ENCODE data around the gene EIF2AK3.
"Not testable (repeated sequence)": the region's sequence is repeated elsewhere in the genome, so short reads cannot be mapped to it uniquely, and the experiment has no call there.

EIF2AK3 gene

GRCh38 chr2:88638743-88639142, 11.5 kb upstream of the EIF2AK3 start:
- no peak overlapping the region for H3K4me3 ChIP-seq
- H3K4me1 ChIP-seq, result peaks cover 33% of the 10 kb centered on the region
- H3K27me3 ChIP-seq, result no peaks in the 10 kb centered on the region
- H3K9me3 ChIP-seq, result peaks cover 21% of the 10 kb centered on the region; the same call in 1 of the 2 replicates
- no peak for TF ChIP-seq Cebpa-rat (IDR thresholded peaks at IDR 0.05)
- no peaks in the 10 kb centered on the region for H4K20me1 ChIP-seq
- H3K9ac ChIP-seq, result no peak overlapping the region
- H3K36me3 ChIP-seq, result no peaks in the 10 kb centered on the region
- H3K4me2 ChIP-seq, result peak overlapping the region; percentile 35; the same call in 1 of the 2 replicates
- no peak overlapping the region for H3K27ac ChIP-seq

DNA sequence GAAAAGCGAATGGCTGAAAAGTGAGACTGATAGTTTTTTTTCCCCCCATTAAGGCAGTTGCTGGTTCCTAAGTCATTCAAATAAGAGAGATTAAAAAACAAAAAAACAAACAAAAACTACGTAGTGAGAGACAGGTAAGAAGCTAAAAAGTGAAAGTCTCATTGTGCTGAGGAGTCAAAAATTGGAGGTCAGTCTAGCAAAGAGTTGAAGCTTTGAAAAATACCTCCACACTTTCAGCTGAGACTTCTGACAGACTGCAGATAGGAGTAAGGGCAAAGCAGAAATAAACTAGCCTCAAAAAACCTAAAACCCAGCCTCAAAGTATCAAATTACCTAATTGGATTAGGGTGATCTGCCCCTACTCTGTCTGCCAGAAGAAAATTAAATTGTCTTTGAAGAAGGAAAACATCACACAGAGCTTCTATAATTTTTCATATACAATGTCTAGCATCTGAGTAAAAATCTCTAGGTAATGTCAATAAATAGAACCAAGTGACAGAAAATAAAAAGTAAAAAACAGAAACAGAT, 10.9 kb upstream of the EIF2AK3 start:
- no peak overlapping the region for H3K4me3 ChIP-seq
- H3K27me3 ChIP-seq, result no peaks in the 10 kb centered on the region
- peaks cover 16% of the 10 kb centered on the region; the same call in 1 of the 2 replicates for H3K9me3 ChIP-seq
- H3K4me1 ChIP-seq, result peaks cover 33% of the 10 kb centered on the region
- H3K4me2 ChIP-seq, result no peak overlapping the region
- no peak overlapping the region for H3K9ac ChIP-seq
- no peaks in the 10 kb centered on the region for H4K20me1 ChIP-seq
- no peaks in the 10 kb centered on the region for H3K36me3 ChIP-seq
- H3K27ac ChIP-seq, result no peak overlapping the region
- TF ChIP-seq Cebpa-rat (IDR thresholded peaks at IDR 0.05), result no peak

DNA sequence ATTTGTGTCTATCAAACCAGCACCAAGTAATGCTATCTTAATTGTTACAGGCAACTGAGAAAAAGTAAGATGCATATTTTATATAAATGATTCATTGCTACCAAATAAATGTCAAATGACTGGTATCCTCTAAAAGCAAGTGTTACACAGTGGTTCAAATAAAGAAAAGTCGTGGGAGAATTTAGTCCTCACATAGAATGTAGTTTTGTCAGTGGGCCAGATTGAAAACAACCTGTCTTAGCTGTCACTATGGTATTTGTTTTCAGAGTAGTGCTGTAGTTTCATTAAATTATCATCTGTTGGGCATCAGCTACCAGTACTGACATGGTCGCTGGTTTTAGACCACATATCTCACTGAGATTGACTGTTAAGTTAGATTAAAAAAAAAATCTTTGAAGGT, 10.2 kb upstream of the EIF2AK3 start:
- TF ChIP-seq Cebpa-rat (IDR thresholded peaks at IDR 0.05), result no peak
- H3K9ac ChIP-seq, result no peak overlapping the region
- H3K36me3 ChIP-seq, result no peaks in the 10 kb centered on the region
- no peak overlapping the region for H3K27ac ChIP-seq
- no peaks in the 10 kb centered on the region for H4K20me1 ChIP-seq
- no peaks in the 10 kb centered on the region for H3K27me3 ChIP-seq
- peaks cover 33% of the 10 kb centered on the region for H3K4me1 ChIP-seq
- no peak overlapping the region for H3K4me2 ChIP-seq
- H3K4me3 ChIP-seq, result no peak overlapping the region
- H3K9me3 ChIP-seq, result peaks cover 16% of the 10 kb centered on the region; the same call in 1 of the 2 replicates

DNA sequence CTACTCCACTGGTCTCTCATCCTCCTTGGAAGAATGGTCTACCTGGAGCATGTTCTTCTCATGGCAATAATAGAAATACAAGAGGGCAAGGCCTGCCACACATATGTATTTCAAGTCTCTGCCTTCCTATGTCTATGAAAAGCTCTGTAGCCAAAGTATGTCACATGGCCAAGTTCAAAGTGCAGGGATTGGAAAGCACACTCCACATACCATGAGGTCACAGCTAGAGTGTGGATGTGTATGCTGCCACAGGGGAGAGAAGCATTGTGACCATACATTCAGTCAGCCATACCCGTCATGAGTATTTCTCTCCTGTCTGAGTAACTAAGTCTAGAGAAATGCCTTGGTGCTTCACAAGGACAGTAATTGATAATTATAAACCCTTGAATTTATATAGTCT, 8.8 kb upstream of the EIF2AK3 start:
- Histone ChIP-seq H4K20me1 (no peaks in the 10 kb centered on the region), H3K4me1 (peaks cover 24% of the 10 kb centered on the region), H3K36me3 (no peaks in the 10 kb centered on the region), H3K9me3 (peaks cover 16% of the 10 kb centered on the region; the same call in 1 of the 2 replicates), H3K27ac (no peak overlapping the region), H3K4me2 (no peak overlapping the region), H3K4me3 (no peak overlapping the region), H3K27me3 (no peaks in the 10 kb centered on the region), H3K9ac (no peak overlapping the region)
- no peak for TF ChIP-seq Cebpa-rat (IDR thresholded peaks at IDR 0.05)

DNA sequence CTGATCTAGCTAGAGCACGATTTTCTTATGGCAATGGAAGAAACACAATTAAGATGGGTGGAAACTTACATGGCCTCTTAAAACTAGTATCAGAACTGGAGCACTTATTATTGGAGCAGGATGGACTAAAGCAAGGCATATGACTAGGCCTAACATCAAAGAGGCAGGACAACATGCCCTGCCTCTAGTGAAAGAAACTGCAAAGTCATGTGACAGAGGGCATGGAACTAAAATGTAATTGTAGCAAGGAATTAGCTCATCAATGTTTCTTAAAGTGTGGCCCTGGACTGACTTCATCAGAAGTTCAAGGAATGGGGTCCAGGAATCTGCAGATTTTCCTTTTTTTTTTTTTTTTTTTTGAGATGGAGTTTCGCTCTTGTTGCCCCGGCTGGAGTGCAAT, 5.3 kb upstream of the EIF2AK3 start:
- H3K4me3 ChIP-seq, result no peak overlapping the region
- H3K9ac ChIP-seq, result no peak overlapping the region
- no peaks in the 10 kb centered on the region for H4K20me1 ChIP-seq
- H3K4me2 ChIP-seq, result no peak overlapping the region
- no peaks in the 10 kb centered on the region for H3K27me3 ChIP-seq
- H3K36me3 ChIP-seq, result no peaks in the 10 kb centered on the region
- H3K4me1 ChIP-seq, result peaks cover 16% of the 10 kb centered on the region
- no peak overlapping the region for H3K27ac ChIP-seq
- TF ChIP-seq Cebpa-rat (IDR thresholded peaks at IDR 0.05), result no peak
- H3K9me3 ChIP-seq, result no peaks in the 10 kb centered on the region

- Histone ChIP-seq H4K20me1 (peaks cover 27% of the 10 kb centered on the region), H3K4me1 (peaks cover 37% of the 10 kb centered on the region), H3K36me3 (no peaks in the 10 kb centered on the region), H3K4me2 (peak overlapping the region; percentile 92), H3K9ac (peak overlapping the region; percentile 86), H3K9me3 (no peaks in the 10 kb centered on the region), H3K27me3 (no peaks in the 10 kb centered on the region), H3K27ac (peak overlapping the region; percentile 86), H3K4me3 (peak overlapping the region; percentile 97)
- TF ChIP-seq Cebpa-rat (IDR thresholded peaks at IDR 0.05), result no peak
Observed at GRCh38 chr2:88628571-88628939, 1.3 kb upstream of the EIF2AK3 start.

DNA sequence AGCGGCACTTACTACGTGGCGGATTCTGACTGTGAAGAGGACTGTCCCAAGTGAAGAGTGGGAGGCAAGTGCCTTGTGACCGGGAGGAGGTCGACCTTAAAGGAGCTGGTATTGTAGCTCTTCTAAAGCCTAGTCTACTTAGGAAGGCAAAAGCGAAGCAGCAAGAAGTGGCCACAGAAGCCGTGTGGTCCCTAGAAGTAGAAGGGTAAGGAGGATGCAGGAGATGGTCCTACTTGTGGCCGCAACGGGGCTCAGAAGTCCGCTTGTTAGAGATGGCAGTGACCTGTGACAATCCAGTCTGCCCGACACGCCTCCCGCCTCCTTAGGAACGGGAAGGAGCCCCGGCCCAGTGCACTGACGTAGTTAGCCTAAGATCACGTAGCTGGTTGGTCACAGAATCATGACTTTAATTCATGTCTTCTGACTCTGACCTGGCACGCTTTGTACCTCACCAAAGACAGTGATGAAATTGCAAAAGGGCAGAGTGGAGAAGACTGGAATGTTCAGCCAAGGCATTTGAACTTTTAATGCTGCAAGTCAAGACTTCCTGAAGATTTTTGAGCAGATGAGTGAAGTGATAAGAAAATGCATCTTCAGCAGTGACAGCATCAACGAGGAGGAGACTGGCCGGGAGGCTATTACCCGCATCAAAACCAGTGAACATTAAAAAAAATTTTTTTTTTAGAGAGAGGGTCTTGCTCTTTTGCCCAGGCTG, 749 bp upstream of the EIF2AK3 start:
- no peaks in the 10 kb centered on the region for H3K9me3 ChIP-seq
- H4K20me1 ChIP-seq, result peaks cover 32% of the 10 kb centered on the region
- H3K4me1 ChIP-seq, result peaks cover 42% of the 10 kb centered on the region
- H3K27me3 ChIP-seq, result no peaks in the 10 kb centered on the region
- peak overlapping the region; percentile 86 for H3K9ac ChIP-seq
- TF ChIP-seq Cebpa-rat (IDR thresholded peaks at IDR 0.05), result no peak
- H3K4me3 ChIP-seq, result peak overlapping the region; percentile 97
- peak overlapping the region; percentile 92 for H3K4me2 ChIP-seq
- no peaks in the 10 kb centered on the region for H3K36me3 ChIP-seq
- peak overlapping the region; percentile 86 for H3K27ac ChIP-seq

GRCh38 chr2:88626171-88627054, 851 bp downstream of the EIF2AK3 start:
- Histone ChIP-seq H4K20me1 (peaks cover 48% of the 10 kb centered on the region), H3K4me2 (peak overlapping the region; percentile 88), H3K4me3 (peak overlapping the region; percentile 97), H3K9me3 (no peaks in the 10 kb centered on the region), H3K27ac (peak overlapping the region; percentile 90), H3K9ac (peak overlapping the region; percentile 94), H3K36me3 (no peaks in the 10 kb centered on the region), H3K27me3 (no peaks in the 10 kb centered on the region), H3K4me1 (peaks cover 58% of the 10 kb centered on the region)
- TF ChIP-seq Cebpa-rat (IDR thresholded peaks at IDR 0.05), result no peak

- Histone ChIP-seq H4K20me1 (peaks cover 64% of the 10 kb centered on the region), H3K9me3 (no peaks in the 10 kb centered on the region), H3K36me3 (peaks cover 4% of the 10 kb centered on the region; the same call in 1 of the 2 replicates), H3K27me3 (no peaks in the 10 kb centered on the region), H3K4me3 (peak overlapping the region; percentile 97), H3K27ac (peak overlapping the region; percentile 90; the same call in 1 of the 2 replicates), H3K4me1 (peaks cover 72% of the 10 kb centered on the region), H3K4me2 (peak overlapping the region; percentile 88), H3K9ac (peak overlapping the region; percentile 94)
- no peak for TF ChIP-seq Cebpa-rat (IDR thresholded peaks at IDR 0.05)
Observed at GRCh38 chr2:88624477-88624876, 2.8 kb downstream of the EIF2AK3 start.

DNA sequence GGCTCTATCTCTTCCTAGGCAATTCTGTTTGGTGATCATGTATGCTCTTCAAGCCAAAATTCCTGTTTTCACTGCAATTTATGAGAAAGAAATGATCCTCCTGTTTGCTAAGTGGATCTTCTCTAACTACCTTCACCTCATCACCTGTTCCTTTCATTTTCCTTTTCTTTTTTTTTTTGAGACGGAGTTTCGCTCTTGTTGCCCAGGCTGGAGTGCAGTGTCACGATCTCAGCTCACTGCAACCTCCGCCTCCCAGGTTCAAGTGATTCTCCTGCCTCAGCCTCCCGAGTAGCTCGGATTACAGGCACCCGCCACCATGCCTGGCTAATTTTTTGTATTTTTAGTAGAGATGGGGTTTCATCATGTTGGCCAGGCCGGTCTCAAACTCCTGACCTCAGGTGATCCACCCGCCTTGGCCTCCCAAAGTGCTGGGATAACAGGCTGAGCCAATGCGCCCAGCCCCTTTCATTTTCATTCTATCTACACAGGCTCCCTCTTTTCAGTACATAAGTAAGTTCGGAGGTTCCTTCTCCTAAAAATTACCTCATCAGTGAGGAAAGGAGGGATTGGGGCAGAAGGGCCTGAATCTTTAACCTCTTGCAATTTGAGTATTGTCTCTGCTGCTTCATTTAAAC, 3.3 kb downstream of the EIF2AK3 start:
- peak overlapping the region; percentile 90; the same call in 1 of the 2 replicates for H3K27ac ChIP-seq
- peaks cover 69% of the 10 kb centered on the region for H4K20me1 ChIP-seq
- peak overlapping the region; percentile 88 for H3K4me2 ChIP-seq
- not testable (repeated sequence) for H3K9me3 ChIP-seq, H3K36me3 ChIP-seq, H3K27me3 ChIP-seq
- peaks cover 72% of the 10 kb centered on the region for H3K4me1 ChIP-seq
- peak overlapping the region; percentile 94 for H3K9ac ChIP-seq
- H3K4me3 ChIP-seq, result peak overlapping the region; percentile 97

All from BLaER1 (cell line).